ENCODE measurements around the gene ATMIN. TPM values are rescaled to one million over a fixed set of nuclear protein-coding genes. Genes with fewer than 3 reads are reported as not detected.

The ATMIN gene
- total and polyA plus RNA-seq, 4 donors, result 6.8 to 17.8 (median 12.3) TPM

- no peak for DNase-seq (ENCODE audit: low spot score)
- no peak overlapping the region for H3K9ac ChIP-seq (ENCODE audit: low read depth in 1 of 2, low read length in 2 of 2)
- H3K4me3 ChIP-seq (ENCODE audit: low read depth in 1 of 3, low read length in 3 of 3), result peak overlapping the region in 1 of 3 donors; percentile 65
- H3K27ac ChIP-seq (ENCODE audit: low read depth in 1 of 2, low read length in 2 of 2), result peak overlapping the region; percentile 50 to 52
- H3K9me3 ChIP-seq (ENCODE audit: control insufficient read depth in 4 of 4, low read length in 3 of 4), result no peaks in the 10 kb centered on the region
- TF ChIP-seq FOXA2 (IDR thresholded peaks at IDR 0.05), result no peak
- TF ChIP-seq ATF3 (IDR thresholded peaks at IDR 0.05), result no peak
- peak; percentile 28 for TF ChIP-seq YY1 (IDR thresholded peaks at IDR 0.05)
- 45% methylated on average over 8 of the region's 8 CpGs for WGBS
- peaks cover 0 to 18% (median 7%) of the 10 kb centered on the region in 4 donors for H3K4me1 ChIP-seq (ENCODE audit: control insufficient read depth in 4 of 4, insufficient read depth in 4 of 4, low read length in 3 of 4)
- no peaks in the 10 kb centered on the region for H3K27me3 ChIP-seq (ENCODE audit: control insufficient read depth in 4 of 4, insufficient read depth in 4 of 4, low read length in 3 of 4)
- H3K36me3 ChIP-seq (ENCODE audit: control insufficient read depth in 4 of 4, insufficient read depth in 3 of 4, low read depth in 1 of 4, low read length in 3 of 4), result no peaks in the 10 kb centered on the region
Observed at GRCh38 chr16:81096715-81097208, 61.1 kb downstream of the ATMIN start.

Small RNAs within 50 kb of the gene (small RNA-seq; reads per million reads assigned to genes)
- not detected for gene AC092718.3

Other genes with a start within 250 kb of the ATMIN start
- 1 to 10 TPM in 1 of 2 donors, under 1 TPM in 1; 0.84 to 4.1 TPM for gene CDYL2, start 231.2 kb upstream of the ATMIN start, total RNA-seq
- gene CDYL2, start 231.2 kb upstream of the ATMIN start, polyA plus RNA-seq, result 1 to 10 TPM; 1.6 to 3.1 TPM
- gene CMC2, start 29.0 kb upstream of the ATMIN start, total RNA-seq, result 10 to 100 TPM; 26.2 to 28.3 TPM
- 10 to 100 TPM; 56.7 to 98.4 TPM for gene CMC2, start 29.0 kb upstream of the ATMIN start, polyA plus RNA-seq
- gene CENPN, start 28.6 kb upstream of the ATMIN start, total RNA-seq, result 10 to 100 TPM in 1 of 2 donors, 1 to 10 TPM in 1; 9.9 to 30.8 TPM
- 1 to 10 TPM; 1.8 to 5.9 TPM for gene CENPN, start 28.6 kb upstream of the ATMIN start, polyA plus RNA-seq
- under 1 TPM; 0.08 to 0.42 TPM for gene C16orf46, start 41.4 kb downstream of the ATMIN start, total RNA-seq
- gene C16orf46, start 41.4 kb downstream of the ATMIN start, polyA plus RNA-seq, result 1 to 10 TPM in 1 of 2 donors, under 1 TPM in 1; 0.47 to 1.4 TPM
- gene GCSH, start 60.6 kb downstream of the ATMIN start, total RNA-seq, result 10 to 100 TPM; 34.6 to 38.0 TPM
- 100 to 1,000 TPM in 1 of 2 donors, 10 to 100 TPM in 1; 72.0 to 132 TPM for gene GCSH, start 60.6 kb downstream of the ATMIN start, polyA plus RNA-seq
- gene BCO1, start 202.8 kb downstream of the ATMIN start, total RNA-seq, result under 1 TPM; 0.23 to 0.50 TPM
- gene BCO1, start 202.8 kb downstream of the ATMIN start, polyA plus RNA-seq, result under 1 TPM; 0.11 to 0.35 TPM

Measured in liver (tissue), 10 donors.